Endodermal cell (in vitro differentiated cells): ENCODE data around the gene CRCP. TPM values are rescaled to one million over a fixed set of nuclear protein-coding genes. Genes with fewer than 3 reads are reported as not detected.
A peak's percentile ranks its signal among the peaks of the same experiment; 100 is the strongest.
"Not testable (repeated sequence)": the region's sequence is repeated elsewhere in the genome, so short reads cannot be mapped to it uniquely, and the experiment has no call there.

Experiments
- DNase-seq: peaks from one replicate; pipeline ENCODE4 v3.0.0-alpha.2; 2017
- H3K27ac ChIP-seq: 2 replicates; pipeline ENCODE4 v1.5.1; 2013; ENCODE audit warnings: mild to moderate bottlenecking, low read depth, low read length, moderate library complexity
- H3K27me3 ChIP-seq: 2 replicates; pipeline ENCODE4 v1.6.1; 2013; ENCODE audit warnings: mild to moderate bottlenecking, low read length, moderate library complexity; ENCODE audit not compliant: insufficient read depth, control insufficient read depth, poor library complexity, severe bottlenecking
- H3K36me3 ChIP-seq: 2 replicates; pipeline ENCODE4 v1.7.0; 2013; ENCODE audit warnings: mild to moderate bottlenecking, low read length, moderate library complexity; ENCODE audit not compliant: control insufficient read depth, insufficient read depth
- H3K4me1 ChIP-seq: one replicate; pipeline ENCODE4 v1.7.0; 2013; ENCODE audit warnings: low read length; ENCODE audit not compliant: control insufficient read depth, insufficient read depth
- H3K4me3 ChIP-seq: 2 replicates; pipeline ENCODE4 v1.5.1; 2013; ENCODE audit warnings: mild to moderate bottlenecking, low read length, moderate library complexity
- H3K9ac ChIP-seq: 2 replicates; pipeline ENCODE4 v1.6.1; 2013; ENCODE audit warnings: mild to moderate bottlenecking, low read length, moderate library complexity; ENCODE audit not compliant: poor library complexity, severe bottlenecking; ENCODE audit errors: extremely low read depth
- H3K9me3 ChIP-seq: 2 replicates; pipeline ENCODE4 v1.6.1; 2013; ENCODE audit warnings: mild to moderate bottlenecking, low read length, moderate library complexity; ENCODE audit not compliant: control insufficient read depth
- H3K27ac Mint-ChIP-seq: 2 replicates; pipeline ENCODE4 v1.8.0; 2020; ENCODE audit warnings: mixed read lengths
- H3K27me3 Mint-ChIP-seq: 2 replicates; pipeline ENCODE4 v1.8.0; 2021; ENCODE audit warnings: mild to moderate bottlenecking, mixed read lengths; ENCODE audit not compliant: insufficient read depth
- H3K36me3 Mint-ChIP-seq: 2 replicates; pipeline ENCODE4 v1.8.0; 2020; ENCODE audit warnings: low read depth, mixed read lengths
- H3K4me1 Mint-ChIP-seq: 2 replicates; pipeline ENCODE4 v1.8.0; 2020; ENCODE audit warnings: mixed read lengths
- H3K4me3 Mint-ChIP-seq: 2 replicates; pipeline ENCODE4 v1.8.0; 2020; ENCODE audit warnings: mild to moderate bottlenecking, moderate library complexity, mixed read lengths
- H3K9me3 Mint-ChIP-seq: 2 replicates; pipeline ENCODE4 v1.8.0; 2020; ENCODE audit warnings: mild to moderate bottlenecking, mixed read lengths
- WGBS, 2 experiments: methylation state at CpG; one replicate each; pipeline versions ENCODE4 v1.1.5 to v1.1.7; 2013; ENCODE audit warnings: missing lambda C conversion rate in 2 of 2, mixed read lengths in 1 of 2; ENCODE audit not compliant: insufficient coverage in 1 of 2, insufficient read length in 1 of 2; 5-methylcytosine and 5-hydroxymethylcytosine counted together
- total RNA-seq, 2 donors: library from RNA; stranded (reverse); fragmentation: NEBNext Ultra II Directional in 1 of 2; extraction: Animal tissue kit (Norgen Biotek cat#: 25700) in 1 of 2; gene quantifications; 2 replicates in 1 of 2; 3 replicates in 1 of 2; pipeline ENCODE4 v1.2.1, GENCODE V29; 2021
- TF ChIP-seq, protein P1 (sequence below): fragments of 200-600 bp; sonication (generic); conservative IDR thresholded peaks from 2 replicates; pipeline ENCODE4 v1.5.0; 2021; ENCODE audit warnings: antibody characterized with exemption, mild to moderate bottlenecking

Gene CRCP
- total RNA-seq, 2 donors from 2014 or later: 25.9 to 27.8 TPM

DNA sequence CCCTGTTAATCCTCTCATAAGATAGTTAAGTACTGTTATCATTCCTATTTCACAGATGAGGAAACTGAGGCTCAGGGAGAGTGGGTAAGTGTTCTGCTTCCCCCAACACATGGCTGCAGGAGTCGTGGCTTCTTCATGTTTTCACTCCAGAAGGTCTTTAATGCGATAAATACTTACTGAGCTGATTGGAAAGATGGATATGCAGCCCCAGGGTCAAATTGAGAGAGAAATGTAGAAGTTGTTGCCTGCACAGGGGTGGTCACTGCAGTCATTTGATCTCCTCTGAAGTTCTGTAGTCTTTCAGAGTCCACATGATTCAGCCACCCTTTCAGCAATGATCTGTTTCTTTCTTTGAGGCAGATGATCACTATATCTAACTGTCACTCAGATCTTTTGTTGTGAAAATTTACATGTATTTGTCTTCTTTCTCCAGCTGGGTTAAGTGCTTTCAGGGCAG lies 29.3 kb downstream of the CRCP start:
- Histone ChIP-seq H3K4me1 (no peaks in the 10 kb centered on the region), H3K36me3 (peaks cover 76% of the 10 kb centered on the region), H3K27me3 (no peaks in the 10 kb centered on the region), H3K9me3 (no peaks in the 10 kb centered on the region), H3K4me3 (no peak overlapping the region), H3K27ac (no peak overlapping the region), H3K9ac (no peak overlapping the region)
- TF ChIP-seq, protein P1, sequence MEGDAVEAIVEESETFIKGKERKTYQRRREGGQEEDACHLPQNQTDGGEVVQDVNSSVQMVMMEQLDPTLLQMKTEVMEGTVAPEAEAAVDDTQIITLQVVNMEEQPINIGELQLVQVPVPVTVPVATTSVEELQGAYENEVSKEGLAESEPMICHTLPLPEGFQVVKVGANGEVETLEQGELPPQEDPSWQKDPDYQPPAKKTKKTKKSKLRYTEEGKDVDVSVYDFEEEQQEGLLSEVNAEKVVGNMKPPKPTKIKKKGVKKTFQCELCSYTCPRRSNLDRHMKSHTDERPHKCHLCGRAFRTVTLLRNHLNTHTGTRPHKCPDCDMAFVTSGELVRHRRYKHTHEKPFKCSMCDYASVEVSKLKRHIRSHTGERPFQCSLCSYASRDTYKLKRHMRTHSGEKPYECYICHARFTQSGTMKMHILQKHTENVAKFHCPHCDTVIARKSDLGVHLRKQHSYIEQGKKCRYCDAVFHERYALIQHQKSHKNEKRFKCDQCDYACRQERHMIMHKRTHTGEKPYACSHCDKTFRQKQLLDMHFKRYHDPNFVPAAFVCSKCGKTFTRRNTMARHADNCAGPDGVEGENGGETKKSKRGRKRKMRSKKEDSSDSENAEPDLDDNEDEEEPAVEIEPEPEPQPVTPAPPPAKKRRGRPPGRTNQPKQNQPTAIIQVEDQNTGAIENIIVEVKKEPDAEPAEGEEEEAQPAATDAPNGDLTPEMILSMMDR: no peak
- Mint-ChIP-seq H3K4me1 (peaks cover 9% of the 10 kb centered on the region), H3K27ac (no peak overlapping the region), H3K4me3 (no peak overlapping the region), H3K9me3 (no peaks in the 10 kb centered on the region), H3K36me3 (peaks cover 71% of the 10 kb centered on the region), H3K27me3 (no peaks in the 10 kb centered on the region)
- DNase-seq: no peak
- 98 to 100% methylated on average over 1 to 2 of the region's 2 CpGs for WGBS, 2 experiments

DNA sequence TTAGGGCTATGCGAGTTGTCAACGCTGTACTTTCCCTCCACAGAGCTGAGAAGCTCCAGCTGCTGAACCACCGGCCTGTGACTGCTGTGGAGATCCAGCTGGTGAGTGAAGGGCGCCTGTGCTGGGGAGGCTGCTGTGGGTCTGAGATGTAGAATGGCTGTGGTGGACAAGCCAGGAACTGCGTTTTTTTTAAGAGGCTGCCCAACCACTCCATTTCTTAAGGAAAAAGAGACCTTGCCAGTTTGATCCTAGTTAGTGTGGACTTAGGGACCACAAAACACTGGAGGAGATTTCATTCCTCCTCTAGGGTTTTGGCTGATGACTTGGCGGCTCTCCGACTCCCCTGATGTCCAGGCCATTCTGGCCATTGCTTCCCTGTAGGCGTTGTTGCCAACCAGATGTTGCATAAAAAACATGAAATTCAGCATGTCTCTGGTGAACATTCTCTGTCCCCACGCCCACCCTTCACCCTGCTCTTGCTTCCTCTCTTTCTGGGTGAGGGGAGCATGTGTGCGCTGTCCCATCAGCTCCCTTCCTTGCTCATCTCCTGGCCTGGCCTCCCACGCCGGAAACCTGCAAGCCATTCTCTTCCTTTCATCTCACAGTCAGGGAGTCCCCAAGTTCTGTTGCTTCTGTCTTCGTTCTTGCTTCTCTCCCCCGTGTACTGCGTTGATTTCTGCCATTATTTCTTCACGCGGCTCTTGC lies 30.9 kb downstream of the CRCP start:
- DNase-seq: no peak
- Histone ChIP-seq H3K27ac (no peak overlapping the region), H3K27me3 (no peaks in the 10 kb centered on the region), H3K4me3 (no peak overlapping the region), H3K36me3 (peaks cover 74% of the 10 kb centered on the region), H3K9ac (no peak overlapping the region), H3K9me3 (no peaks in the 10 kb centered on the region), H3K4me1 (no peaks in the 10 kb centered on the region)
- H3K4me3 Mint-ChIP-seq: no peak overlapping the region
- H3K27ac Mint-ChIP-seq: no peak overlapping the region
- no peaks in the 10 kb centered on the region for H3K27me3 Mint-ChIP-seq
- peaks cover 9% of the 10 kb centered on the region for H3K4me1 Mint-ChIP-seq
- WGBS, 2 experiments: 94 to 97% methylated on average over 11 to 17 of the region's 17 CpGs
- H3K9me3 Mint-ChIP-seq: no peaks in the 10 kb centered on the region
- H3K36me3 Mint-ChIP-seq: peaks cover 71% of the 10 kb centered on the region
- TF ChIP-seq, protein P1: peak; percentile 23

DNA sequence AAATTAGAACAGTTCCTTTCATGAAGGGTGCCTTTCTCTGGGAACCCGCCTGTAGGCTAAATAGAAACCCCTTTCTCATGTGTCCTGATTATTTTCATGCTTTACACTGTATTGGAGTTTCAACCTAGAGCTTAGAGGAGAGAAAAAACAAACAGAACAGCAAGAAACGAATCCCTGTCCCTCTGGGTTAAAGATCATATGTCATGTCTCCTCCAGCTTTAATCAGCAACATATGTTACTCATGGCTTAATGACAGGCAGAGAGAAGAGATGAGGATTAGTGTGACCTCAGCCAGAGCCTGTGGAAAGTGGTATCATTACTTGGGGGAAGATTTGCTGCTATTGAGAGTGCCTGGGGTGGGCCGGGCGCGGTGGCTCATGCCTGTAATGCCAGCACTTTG lies 32.1 kb downstream of the CRCP start:
- Histone ChIP-seq H3K4me3 (no peak overlapping the region), H3K9ac (no peak overlapping the region), H3K4me1 (no peaks in the 10 kb centered on the region), H3K27ac (no peak overlapping the region), H3K36me3 (peaks cover 73% of the 10 kb centered on the region), H3K27me3 (no peaks in the 10 kb centered on the region), H3K9me3 (no peaks in the 10 kb centered on the region)
- DNase-seq: no peak
- TF ChIP-seq, protein P1: no peak
- peaks cover 9% of the 10 kb centered on the region for H3K4me1 Mint-ChIP-seq
- no peaks in the 10 kb centered on the region for H3K9me3 Mint-ChIP-seq
- no peak overlapping the region for H3K27ac Mint-ChIP-seq
- no peaks in the 10 kb centered on the region for H3K27me3 Mint-ChIP-seq
- H3K4me3 Mint-ChIP-seq: no peak overlapping the region
- 94 to 99% methylated on average over 4 to 5 of the region's 5 CpGs for WGBS, 2 experiments
- H3K36me3 Mint-ChIP-seq: peaks cover 72% of the 10 kb centered on the region

DNA sequence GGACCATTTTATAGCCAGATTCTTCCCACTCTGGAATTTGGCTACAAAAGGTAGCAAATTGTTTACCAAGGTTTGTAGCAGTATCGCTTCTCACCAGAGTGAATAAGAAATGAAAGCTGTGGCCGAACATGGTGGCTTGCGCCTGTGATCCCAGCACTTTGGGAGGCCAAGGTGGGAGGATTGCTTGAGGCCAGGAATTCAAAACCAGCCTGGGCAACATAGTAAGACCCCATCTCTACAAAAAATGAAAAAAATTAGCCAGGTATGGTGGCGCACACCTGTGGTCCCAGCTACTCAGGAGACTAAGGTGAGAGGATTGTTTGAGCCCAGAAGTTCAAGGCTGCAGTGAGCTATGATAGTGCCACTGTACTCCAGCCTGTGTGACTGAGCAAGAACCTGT lies 33.0 kb downstream of the CRCP start:
- not testable (repeated sequence) for H3K9me3 Mint-ChIP-seq, H3K4me3 Mint-ChIP-seq, H3K27me3 ChIP-seq, H3K27ac ChIP-seq, H3K9ac ChIP-seq, H3K4me3 ChIP-seq, H3K27ac Mint-ChIP-seq, DNase-seq, H3K9me3 ChIP-seq, H3K4me1 ChIP-seq, H3K27me3 Mint-ChIP-seq
- peaks cover 15% of the 10 kb centered on the region for H3K4me1 Mint-ChIP-seq
- H3K36me3 ChIP-seq: peaks cover 72% of the 10 kb centered on the region
- H3K36me3 Mint-ChIP-seq: peaks cover 72% of the 10 kb centered on the region
- WGBS, 2 experiments: 95 to 100% methylated on average over 2 to 4 of the region's 4 CpGs
